Measurements from ENCODE around the gene TAF11L9. TPM values are rescaled to one million over a fixed set of nuclear protein-coding genes. Genes with fewer than 3 reads are reported as not detected.
A peak's percentile ranks its signal among the peaks of the same experiment; 100 is the strongest.
"Not testable (repeated sequence)": the region's sequence is repeated elsewhere in the genome, so short reads cannot be mapped to it uniquely, and the experiment has no call there.

TAF11L9 gene
- total RNA-seq = not detected
- polyA plus RNA-seq (ENCODE audit: insufficient read depth, low read depth, low replicate concordance) = not detected
- long read RNA-seq, donor 1 = 0 reads
- long read RNA-seq, donor 2 = 0 reads

GRCh38 chr5:17594255-17594654 lies at the start of gene TAF11L9:
TSS of gene TAF11L9 (minus strand) at chr5:17594394.
- DNase-seq; intact Hi-C loops (cut with DNase I; ENCODE audit: low total_unique reads); H3K27me3 ChIP-seq; H3K36me3 ChIP-seq (ENCODE audit: low read depth, missing control alignments); H3K4me3 ChIP-seq; H3K4me1 ChIP-seq; H3K27ac ChIP-seq; H3K9me3 ChIP-seq: not testable (repeated sequence)
- WGBS, 2 donors = 48 to 72% methylated on average over 12 to 13 of the region's 15 CpGs

DNA sequence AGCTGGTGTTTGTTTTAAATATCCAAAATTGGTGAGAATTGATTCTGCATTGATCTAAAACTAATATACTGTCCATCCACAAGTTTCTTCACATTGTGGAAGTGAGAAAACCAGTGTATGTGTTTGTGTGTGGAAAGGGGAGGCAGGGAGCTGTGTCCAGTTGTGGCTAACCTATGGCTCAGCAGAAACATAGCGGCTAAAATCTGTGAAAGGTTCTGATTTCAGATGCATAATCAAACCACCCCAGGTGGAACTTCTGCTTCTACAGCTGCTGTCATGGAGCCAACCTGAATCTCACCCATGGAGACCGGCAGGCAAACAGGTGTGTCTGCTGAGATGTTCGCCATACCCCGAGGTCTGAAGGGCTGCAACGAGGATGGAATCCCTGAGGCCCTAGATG lies 40.0 kb upstream of the TAF11L9 start, which contains the start of gene TAF11L14:
Gene TAF11L14 (plus strand): TSS at position 301 of the 400 bp plus-strand sequence.
- TF ChIP-seq POLR2A (IDR thresholded peaks at IDR 0.05) (no peak), CTCF (IDR thresholded peaks at IDR 0.05) (no peak)
- WGBS, 2 donors = 70 to 90% methylated on average over 3 to 5 of the region's 5 CpGs
- Histone ChIP-seq H3K4me3 (no peak within 1 kb of the TSS), H3K9me3 (no peaks in the 10 kb centered on the region), H3K4me1 (no peaks in the 10 kb centered on the region), H3K27me3 (no peaks in the 10 kb centered on the region), H3K27ac (no peak within 1 kb of the TSS), H3K36me3 (ENCODE audit: low read depth, missing control alignments) (no peaks in the 10 kb centered on the region)
- no peak for DNase-seq
- intact Hi-C loops (cut with DNase I; ENCODE audit: low total_unique reads) = no loop called here

DNA sequence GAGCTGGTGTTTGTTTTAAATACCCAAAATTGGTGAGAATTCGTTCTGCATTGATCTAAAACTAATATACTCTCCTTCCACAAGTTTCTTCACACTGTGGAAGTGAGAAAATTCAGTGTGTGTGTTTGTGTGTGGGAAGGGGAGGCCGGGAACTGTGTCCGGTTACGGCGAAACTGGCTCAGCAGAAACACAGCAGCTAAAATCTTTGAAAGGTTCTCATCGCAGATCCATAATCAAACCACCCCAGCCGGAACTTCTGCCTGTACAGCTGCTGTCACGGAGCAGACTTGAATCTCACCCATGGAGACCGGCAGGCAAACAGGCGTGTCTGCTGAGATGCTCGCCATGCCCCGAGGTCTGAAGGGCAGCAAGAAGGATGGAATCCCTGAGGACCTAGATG lies 37.6 kb upstream of the TAF11L9 start, which contains the start of gene TAF11L13:
Gene TAF11L13 (plus strand): TSS at position 301 of the 400 bp plus-strand sequence.
- H3K27ac ChIP-seq; H3K36me3 ChIP-seq (ENCODE audit: low read depth, missing control alignments); H3K9me3 ChIP-seq; DNase-seq; H3K4me1 ChIP-seq; intact Hi-C loops (cut with DNase I; ENCODE audit: low total_unique reads); H3K27me3 ChIP-seq; H3K4me3 ChIP-seq: not testable (repeated sequence)
- 55 to 85% methylated on average over 7 of the region's 12 CpGs for WGBS, 2 donors

- TF ChIP-seq CTCF (IDR thresholded peaks at IDR 0.05) (no peak), POLR2A (IDR thresholded peaks at IDR 0.05) (no peak)
- DNase-seq = no peak
- no peak overlapping the region for H3K27ac ChIP-seq
- H3K9me3 ChIP-seq = no peaks in the 10 kb centered on the region
- intact Hi-C loops (cut with DNase I; ENCODE audit: low total_unique reads) = no loop called here
- H3K4me1 ChIP-seq = no peaks in the 10 kb centered on the region
- no peaks in the 10 kb centered on the region for H3K27me3 ChIP-seq
- 97 to 100% methylated on average over 3 to 11 of the region's 11 CpGs for WGBS, 2 donors
- no peak overlapping the region for H3K4me3 ChIP-seq
- no peaks in the 10 kb centered on the region for H3K36me3 ChIP-seq (ENCODE audit: low read depth, missing control alignments)
These were observed 31.5 kb upstream of the TAF11L9 start for GRCh38 chr5:17625686-17626085.

GRCh38 chr5:17620627-17621026 lies 26.4 kb upstream of the TAF11L9 start:
- H3K4me1 ChIP-seq = no peaks in the 10 kb centered on the region
- intact Hi-C loops (cut with DNase I; ENCODE audit: low total_unique reads) = no loop called here
- no peaks in the 10 kb centered on the region for H3K27me3 ChIP-seq
- no peak overlapping the region for H3K4me3 ChIP-seq
- H3K36me3 ChIP-seq (ENCODE audit: low read depth, missing control alignments) = no peaks in the 10 kb centered on the region
- DNase-seq = peak; percentile 51
- WGBS, 2 donors = 67 to 80% methylated on average over 9 to 16 of the region's 17 CpGs
- TF ChIP-seq CTCF (IDR thresholded peaks at IDR 0.05) = peak in 2 of 3 experiments; percentile 9 to 37
- TF ChIP-seq POLR2A (IDR thresholded peaks at IDR 0.05) = no peak
- H3K27ac ChIP-seq = no peak overlapping the region
- H3K9me3 ChIP-seq = no peaks in the 10 kb centered on the region

- H3K4me1 ChIP-seq = no peaks in the 10 kb centered on the region
- H3K27ac ChIP-seq = no peak overlapping the region
- no peaks in the 10 kb centered on the region for H3K36me3 ChIP-seq (ENCODE audit: low read depth, missing control alignments)
- no peak for TF ChIP-seq CTCF (IDR thresholded peaks at IDR 0.05)
- TF ChIP-seq POLR2A (IDR thresholded peaks at IDR 0.05) = no peak
- H3K27me3 ChIP-seq = no peaks in the 10 kb centered on the region
- WGBS, 2 donors = 83 to 94% methylated on average over 3 of the region's 3 CpGs
- no peak overlapping the region for H3K4me3 ChIP-seq
- intact Hi-C loops (cut with DNase I; ENCODE audit: low total_unique reads) = no loop called here
- H3K9me3 ChIP-seq = no peaks in the 10 kb centered on the region
- no peak for DNase-seq
These were observed 25.2 kb upstream of the TAF11L9 start for GRCh38 chr5:17619354-17619753.

Data from testis (tissue), 5 donors.